Heart left ventricle (tissue), 16 donors: Measurements from ENCODE around the gene NTRK3. TPM values are rescaled to one million over a fixed set of nuclear protein-coding genes. Genes with fewer than 3 reads are reported as not detected.

Experiments used
- ATAC-seq, 4 donors: fragments of 200-7000 bp; cut with Tn5 transposase; one replicate each; pipeline ENCODE4 v1.9.1; 2020 to 2022; ENCODE audit warnings: moderate library complexity in 4 of 4, mild to moderate bottlenecking in 3 of 4, moderate number of reproducible peaks in 1 of 4
- DNase-seq, 5 donors: peaks; one replicate each; pipeline ENCODE4 v3.0.0-alpha.2; 2020
- H3K27ac ChIP-seq, 12 donors: fragments of 200-600 bp; sonication (generic) in 4 of 12; one replicate each; pipeline versions ENCODE4 v1.5.0 to v1.8.0; 2016 to 2022; ENCODE audit warnings: mild to moderate bottlenecking in 2 of 12
- H3K27me3 ChIP-seq, 9 donors: fragments of 200-600 bp; sonication (generic) in 2 of 9; one replicate each; pipeline versions ENCODE4 v1.5.1 to v1.8.0; 2016 to 2022; ENCODE audit warnings: mild to moderate bottlenecking in 3 of 9
- H3K36me3 ChIP-seq, 9 donors: fragments of 200-600 bp; sonication (generic) in 2 of 9; one replicate each; pipeline versions ENCODE4 v1.5.0 to v1.8.0; 2018 to 2022; ENCODE audit warnings: mild to moderate bottlenecking in 2 of 9
- H3K4me1 ChIP-seq, 12 donors: fragments of 200-600 bp; sonication (generic) in 4 of 12; one replicate each; pipeline versions ENCODE4 v1.5.0 to v1.8.0; 2016 to 2022; ENCODE audit warnings: mild to moderate bottlenecking in 3 of 12
- H3K4me3 ChIP-seq, 12 donors: fragments of 200-600 bp; sonication (generic) in 4 of 12; one replicate each; pipeline versions ENCODE4 v1.5.0 to v1.8.0; 2017 to 2022; ENCODE audit warnings: mild to moderate bottlenecking in 9 of 12, moderate library complexity in 4 of 12
- H3K9me3 ChIP-seq, 12 donors: fragments of 200-600 bp; sonication (generic) in 4 of 12; one replicate each; pipeline versions ENCODE4 v1.5.0 to v1.8.0; 2016 to 2022; ENCODE audit warnings: mild to moderate bottlenecking in 1 of 12
- CTCF ChIP-seq, 12 donors: fragments of 200-600 bp; sonication (generic) in 4 of 12; IDR thresholded peaks; one replicate each; pipeline versions ENCODE4 v1.5.0 to v1.8.0; 2018 to 2022; ENCODE audit warnings: antibody characterized with exemption in 12 of 12, mild to moderate bottlenecking in 5 of 12
- POLR2A ChIP-seq, 2 donors: fragments of 450-650 bp; IDR thresholded peaks; one replicate each; pipeline ENCODE4 v1.6.1; 2017; ENCODE audit warnings: antibody characterized with exemption in 2 of 2, mild to moderate bottlenecking in 2 of 2, moderate library complexity in 2 of 2
- WGBS, 4 donors: extraction: QIAGEN DNeasy Blood & Tissue Kit in 2 of 4; methylation state at CpG; one replicate each; pipeline versions ENCODE4 v1.1.5 to v1.1.7; 2013 to 2018; 5-methylcytosine and 5-hydroxymethylcytosine counted together
- intact Hi-C, 10 donors: fragments of 100-400 bp; cut with DNase I; formaldehyde crosslinking; loops; one replicate each; pipeline versions ENCODE4 v1.11.1 to v1.14.2; 2022
- polyA plus RNA-seq, 2 donors: library from polyadenylated mRNA; stranded (reverse); fragments of 200-250 nt; gene quantifications; one replicate each; pipeline ENCODE4 v1.2.3, GENCODE V29; 2013
- total RNA-seq, 9 donors: library from RNA; depleted of rRNA in 2 of 9; stranded (reverse); fragments of >200 nt in 2 of 9; fragmentation: NEBNext Ultra II Directional in 3 of 9; extraction: Animal tissue kit (Norgen Biotek cat#: 25700) in 3 of 9; gene quantifications; one replicate each; pipeline versions ENCODE4 v1.1.0 to v1.2.4, GENCODE V29; 2016 to 2023
- donor health status: ischemic (EF 13 %, LVEDD 7.1; RV severe dilation, severe dysfunction).
- donor health status: healthy with polysubstance abuse.
- donor health status: DM: no; HTN: yes; CAD: no.
- donor health status: DM: no; HTN: no; CAD: no.
- donor health status: ischemic (EF 25% LVEDD 6.9; RV normal size, moderate dysfunction).
- donor health status: ischemic (EF 25% LVEDD 5.7; RV mildly dilated, moderate dysfunction).
- donor health status: healthy.
- donor health status: DM: yes; HTN: yes; CAD: no.
- donor health status: ischemic (EF 35%, LVEDD 5.7; RV mildly dilated, moderate dysfunction).
- donor health status: nonischemic (EF 11% LVEDD 7.7; RV severe dilation, severe dysfunction).
- donor health status: DM: yes; HTN: yes; CAD: no.
- donor health status: PGD.
- donor health status: ischemic (EF 29% LVEDD 5.4; RV normal size, mild dysfunction).
- donor health status: nonischemic (EF 23%, LVEDD 6.1; RV moderate dilation, normal function).

NTRK3 gene
- total and polyA plus RNA-seq, 11 donors = 0.53 to 6.8 (median 2.0) TPM

GRCh38 chr15:87919064-87919463 lies 337.5 kb downstream of the NTRK3 start:
- DNase-seq = no peak
- H3K9me3 ChIP-seq = no peaks in the 10 kb centered on the region
- H3K27ac ChIP-seq = no peak overlapping the region
- intact Hi-C loops = no loop called here
- no peaks in the 10 kb centered on the region for H3K36me3 ChIP-seq
- H3K4me3 ChIP-seq = no peak overlapping the region
- TF ChIP-seq CTCF (IDR thresholded peaks at IDR 0.05) (no peak), POLR2A (IDR thresholded peaks at IDR 0.05) (no peak)
- no peaks in the 10 kb centered on the region for H3K4me1 ChIP-seq
- H3K27me3 ChIP-seq = peaks cover 0 to 4% (median 0%) of the 10 kb centered on the region in 9 donors
- no peak for ATAC-seq
- 91 to 93% (median 92%) methylated on average over 3 of the region's 3 CpGs for WGBS, 4 donors

DNA sequence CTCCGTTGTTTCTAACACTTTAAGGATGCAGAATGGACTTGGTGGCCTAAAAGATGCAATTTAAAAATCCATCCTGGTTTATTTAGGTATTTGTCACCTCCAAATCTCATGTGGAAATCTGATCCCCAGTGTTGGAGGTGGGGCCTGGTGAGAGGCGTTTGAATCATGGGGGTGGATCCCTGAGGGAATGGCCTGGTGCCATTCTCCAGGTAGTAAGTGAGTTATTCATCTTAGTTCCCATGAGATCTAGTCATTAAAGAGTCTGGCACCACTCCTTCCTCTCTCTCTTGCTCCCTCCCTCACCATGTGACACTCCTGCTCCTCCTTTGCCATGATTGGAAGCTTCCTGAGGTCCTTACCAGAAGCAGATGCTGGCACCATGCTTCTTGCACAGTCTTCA lies 339.1 kb downstream of the NTRK3 start:
- no peak overlapping the region for H3K27ac ChIP-seq
- WGBS, 4 donors = 45 to 67% (median 59%) methylated on average over 2 of the region's 2 CpGs
- peaks cover 0 to 4% (median 0%) of the 10 kb centered on the region in 9 donors for H3K27me3 ChIP-seq
- TF ChIP-seq POLR2A (IDR thresholded peaks at IDR 0.05) (no peak), CTCF (IDR thresholded peaks at IDR 0.05) (no peak)
- no peak for ATAC-seq
- no peak overlapping the region for H3K4me3 ChIP-seq
- no peak for DNase-seq
- H3K36me3 ChIP-seq = no peaks in the 10 kb centered on the region
- no peaks in the 10 kb centered on the region for H3K9me3 ChIP-seq
- intact Hi-C loops = no loop called here
- H3K4me1 ChIP-seq = no peaks in the 10 kb centered on the region

DNA sequence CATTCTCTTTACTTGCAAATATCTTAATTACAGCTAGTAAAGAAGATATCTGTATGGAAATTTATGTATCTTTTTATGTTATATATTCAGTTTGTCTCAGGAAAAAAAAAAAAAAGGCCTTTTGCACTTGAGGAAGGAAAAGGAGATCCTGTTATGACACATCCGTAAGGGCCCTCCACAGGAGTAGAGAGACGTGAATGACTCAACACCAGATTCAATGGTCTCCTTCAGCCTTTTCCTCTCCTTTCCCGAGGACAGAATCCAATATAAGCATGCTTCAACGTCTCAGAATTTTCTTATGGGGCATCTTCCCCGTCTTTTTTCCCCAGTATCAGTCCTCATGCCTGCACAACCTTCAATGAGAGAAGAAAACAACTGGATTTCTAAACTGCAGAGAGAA lies 340.3 kb downstream of the NTRK3 start:
- no peak overlapping the region for H3K27ac ChIP-seq
- peaks cover 0 to 4% (median 0%) of the 10 kb centered on the region in 9 donors for H3K27me3 ChIP-seq
- TF ChIP-seq POLR2A (IDR thresholded peaks at IDR 0.05) = no peak
- TF ChIP-seq CTCF (IDR thresholded peaks at IDR 0.05) = no peak
- intact Hi-C loops = no loop called here
- DNase-seq (no peak), ATAC-seq (no peak)
- no peaks in the 10 kb centered on the region for H3K4me1 ChIP-seq
- H3K36me3 ChIP-seq = no peaks in the 10 kb centered on the region
- 51 to 65% (median 62%) methylated on average over 5 of the region's 5 CpGs for WGBS, 4 donors
- no peak overlapping the region for H3K4me3 ChIP-seq
- no peaks in the 10 kb centered on the region for H3K9me3 ChIP-seq

DNA sequence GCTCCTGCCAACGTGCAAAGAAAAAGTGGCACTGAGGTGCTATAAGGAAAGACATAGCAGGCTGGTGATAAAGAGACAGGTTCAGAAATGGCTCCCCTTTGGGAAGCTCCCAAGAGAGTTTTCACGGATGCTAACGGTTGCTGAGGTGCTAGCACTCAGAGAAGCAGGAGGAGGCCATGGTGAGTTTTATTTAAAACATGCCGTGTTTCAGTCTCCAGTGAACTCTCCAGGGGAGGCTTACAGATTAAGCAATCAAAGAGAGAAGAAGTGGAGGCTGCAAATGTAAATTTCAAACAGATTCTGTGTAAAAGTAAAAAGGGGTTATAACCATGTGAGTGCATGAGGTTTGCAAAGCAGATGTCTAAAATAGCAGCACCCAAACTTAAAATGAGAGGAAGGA lies 346.2 kb downstream of the NTRK3 start:
- H3K4me3 ChIP-seq = no peak overlapping the region
- no peaks in the 10 kb centered on the region for H3K36me3 ChIP-seq
- no peak for ATAC-seq
- 42 to 68% (median 53%) methylated on average over 4 of the region's 4 CpGs for WGBS, 4 donors
- no peaks in the 10 kb centered on the region for H3K9me3 ChIP-seq
- H3K27me3 ChIP-seq = no peaks in the 10 kb centered on the region
- intact Hi-C loops = no loop called here
- no peak for TF ChIP-seq CTCF (IDR thresholded peaks at IDR 0.05)
- TF ChIP-seq POLR2A (IDR thresholded peaks at IDR 0.05) = no peak
- H3K4me1 ChIP-seq = no peaks in the 10 kb centered on the region
- H3K27ac ChIP-seq = no peak overlapping the region
- DNase-seq = no peak
